ENCODE data around the gene HOXA6. TPM values are rescaled to one million over a fixed set of nuclear protein-coding genes. Genes with fewer than 3 reads are reported as not detected.

The HOXA6 gene
- total and polyA plus RNA-seq, 2 of the 4 experiments (the other 2 are of a cell fraction): 1.4 to 1.8 TPM

- in situ Hi-C loops (cut with MboI; ENCODE audit: low sequenced_read_pairs) (loop anchor here (5.0 kb wide), 2 partner anchors 791 to 1306 kb away; no protein-coding TSS in a partner anchor), intact Hi-C loops (cut with micrococcal nuclease) (no loop called here), dilution Hi-C loops (cut with HindIII; ENCODE audit: low sequenced_read_pairs, unreplicated experiment) (no loop called here)
- Histone ChIP-seq H2BK20ac (ENCODE audit: low read depth, low read length) (no peak overlapping the region), H2BK5ac (ENCODE audit: low read depth, low read length, poor library complexity, severe bottlenecking) (no peak overlapping the region), H3K27ac (ENCODE audit: insufficient read depth, low read length) (no peak overlapping the region), H4K5ac (ENCODE audit: low read depth, low read length) (no peak overlapping the region), H3K14ac (replicated peaks; ENCODE audit: low read depth, low read length) (no peak overlapping the region), H3K56ac (ENCODE audit: extremely low read depth, insufficient read depth, low read length) (no peak overlapping the region), H3K23ac (ENCODE audit: low read depth, low read length) (no peak overlapping the region), H3K27me3 (ENCODE audit: control insufficient read depth, insufficient read depth, low read length) (peaks cover 3% of the 10 kb centered on the region; the same call in 1 of the 2 replicates), H3K4me3 (ENCODE audit: insufficient read depth, low read depth, low read length) (no peak overlapping the region), H4K8ac (ENCODE audit: low read depth in 2 of 2, low read length in 2 of 2) (no peak overlapping the region), H3K79me1 (ENCODE audit: low read depth in 1 of 2, low read length in 2 of 2) (0 out of 4 replicates have a peak, but pooled peaks cover 0 to 4% of the 10 kb centered on the region in 2 experiments), H3K9ac (ENCODE audit: low read depth, low read length) (no peak overlapping the region), H2AK5ac (ENCODE audit: low read depth, low read length) (no peak overlapping the region), H2BK120ac (ENCODE audit: low read depth, low read length) (no peak overlapping the region), H3K18ac (ENCODE audit: low read depth, low read length) (no peak overlapping the region), H3K9me1 (ENCODE audit: insufficient read depth, low read length) (peaks cover 3% of the 10 kb centered on the region; the same call in 1 of the 2 replicates), H2BK15ac (ENCODE audit: low read depth, low read length) (no peak overlapping the region), H2AK9ac (replicated peaks; ENCODE audit: low read depth, low read length, poor library complexity) (no peak overlapping the region), H4K91ac (ENCODE audit: insufficient read depth, low read depth, low read length) (no peak overlapping the region), H2AFZ (replicated peaks; ENCODE audit: low read length, poor library complexity) (no peak overlapping the region), H3K9me3 (ENCODE audit: control insufficient read depth, insufficient read depth, low read length) (no peaks in the 10 kb centered on the region), H3K4ac (ENCODE audit: low read depth, low read length) (no peak overlapping the region), H3K4me2 (ENCODE audit: low read depth, low read length) (no peak overlapping the region), H4K20me1 (ENCODE audit: insufficient read depth, low read length) (no peaks in the 10 kb centered on the region), H3K36me3 (ENCODE audit: control insufficient read depth, insufficient read depth, low read length) (no peaks in the 10 kb centered on the region), H3K4me1 (ENCODE audit: control insufficient read depth, insufficient read depth, low read length) (peaks cover 3% of the 10 kb centered on the region; the same call in 1 of the 2 replicates)
- ChIA-PET POLR2A (ENCODE audit: unreplicated experiment) (no interaction called here), CTCF (interaction anchor here (0.7 to 1.3 kb wide), 2 partner anchors 476 to 788 kb away, joined by 3 to 4 read pairs; no protein-coding TSS in a partner anchor)
- no peak for DNase-seq
- 100% methylated on average over 2 of the region's 30 CpGs; no CpG with 5 or more reads in 1 of the 2 experiments for whole genome bisulfite sequencing, 2 experiments (ENCODE audit: extremely low coverage in 2 of 2, insufficient read length in 1 of 2)
- ATAC-seq (ENCODE audit: low read depth): no peak
- no TSS peak for BruUV-seq (replicated peaks)
- TF ChIP-seq RAD21 (IDR thresholded peaks at IDR 0.05; ENCODE audit: low read length): no peak
- no peak for TF ChIP-seq POLR2A (IDR thresholded peaks at IDR 0.05; ENCODE audit: low read depth, low read length)
- no peak for TF ChIP-seq FOS (IDR thresholded peaks at IDR 0.05; ENCODE audit: low read depth, low read length)
- no peak for TF ChIP-seq MAZ (IDR thresholded peaks at IDR 0.05; ENCODE audit: borderline replicate concordance, low read depth, low read length)
- TF ChIP-seq CTCF (conservative IDR thresholded peaks at IDR 0.05; ENCODE audit: low read depth, low read length): no peak
- TF ChIP-seq BHLHE40 (IDR thresholded peaks at IDR 0.05; ENCODE audit: low read depth, low read length): no peak
- no peak for TF ChIP-seq SMC3 (IDR thresholded peaks at IDR 0.05; ENCODE audit: low read depth, low read length)
- no peak for TF ChIP-seq MXI1 (IDR thresholded peaks at IDR 0.05; ENCODE audit: borderline replicate concordance, low read depth, low read length)
- no peak for TF ChIP-seq RCOR1 (IDR thresholded peaks at IDR 0.05; ENCODE audit: insufficient replicate concordance, low read length)
- TF ChIP-seq RFX5 (IDR thresholded peaks at IDR 0.05; ENCODE audit: low read depth, low read length): no peak
- no peak for TF ChIP-seq ELK1 (IDR thresholded peaks at IDR 0.05; ENCODE audit: borderline replicate concordance, low read depth, low read length)
- no peak for TF ChIP-seq USF2 (IDR thresholded peaks at IDR 0.05; ENCODE audit: low read depth, low read length)
- TF ChIP-seq CEBPB (IDR thresholded peaks at IDR 0.05; ENCODE audit: low read depth, low read length): no peak
- TF ChIP-seq NFE2L2 (IDR thresholded peaks at IDR 0.05; ENCODE audit: low read depth, low read length): no peak
- TF ChIP-seq CHD1 (IDR thresholded peaks at IDR 0.05; ENCODE audit: low read depth, low read length): no peak
These were observed 10.3 kb upstream of the HOXA6 start for GRCh38 chr7:27157702-27158431.
